GM12892 (cell line): ENCODE measurements around the gene WDR1.

Experiments used
- POLR2A ChIP-seq: IDR thresholded peaks from 2 replicates; pipeline ENCODE4 v1.6.1; 2011; ENCODE audit warnings: low read depth, low read length, control low read depth
- POLR2AphosphoS5 ChIP-seq: IDR thresholded peaks from 2 replicates; pipeline ENCODE4 v1.6.1; 2011; ENCODE audit warnings: low read depth, low read length, control low read depth
- TAF1 ChIP-seq: IDR thresholded peaks from 2 replicates; pipeline ENCODE4 v1.6.1; 2011; ENCODE audit warnings: low read depth, mild to moderate bottlenecking, control low read depth, low read length, borderline replicate concordance

DNA sequence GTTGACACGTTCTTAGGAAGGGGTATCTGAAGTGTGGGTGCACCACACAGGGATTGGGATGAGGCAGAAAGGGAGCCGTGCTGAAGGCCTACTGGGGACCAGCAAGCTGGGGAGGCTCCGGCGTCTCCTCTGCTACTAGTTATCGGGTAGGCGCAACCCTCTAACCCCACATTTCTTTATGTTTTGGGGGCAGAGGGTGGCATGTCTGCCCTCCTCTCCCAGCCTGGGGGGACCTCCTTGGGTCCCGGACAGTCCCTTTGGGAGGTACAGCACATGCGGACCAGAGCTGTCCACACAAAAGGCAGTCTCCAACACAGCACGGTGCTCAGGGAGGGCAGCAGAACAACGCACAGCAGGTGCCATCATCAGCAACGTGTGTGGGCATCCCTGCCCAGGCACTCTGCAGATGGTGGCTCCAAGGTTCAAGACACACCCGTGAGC lies 33.2 kb downstream of the WDR1 start:
- TF ChIP-seq POLR2A (0 out of 2 replicates have a peak, but pooled peaks have one; percentile 5), TAF1 (no peak), POLR2AphosphoS5 (0 out of 2 replicates have a peak, but pooled peaks have one; percentile 58)
